GM12878 (cell line): ENCODE measurements around the gene SUGP2. TPM values are rescaled to one million over a fixed set of nuclear protein-coding genes. Genes with fewer than 3 reads are reported as not detected.

Experiments used
- ATAC-seq: fragments of 200-7000 bp; cut with Tn5 transposase; 3 replicates; pipeline ENCODE4 v1.9.1; 2020; ENCODE audit warnings: mild to moderate bottlenecking, moderate library complexity
- BruUV-seq: library from RNA; stranded (reverse); fragments of 400-500 nt; replicated peaks from 2 replicates; lab custom pipeline; 2021; lab: Mats Ljungman, UMichigan
- CTCF ChIA-PET: fragments of 300-600 bp; sonication (Branson Sonifier 250); formaldehyde crosslinking; extraction: SDS; loops from one replicate; lab custom pipeline; 2021; ENCODE audit warnings: inconsistent platforms; lab: Yijun Ruan, JAX
- POLR2A ChIA-PET: fragments of 350-600 bp; formaldehyde crosslinking; extraction: SDS; loops from one replicate; lab custom pipeline; 2021; ENCODE audit warnings: inconsistent platforms; lab: Charles Lee
- RAD21 ChIA-PET: fragments of 300-600 bp; sonication (Branson Sonifier 250); formaldehyde crosslinking; loops from one replicate; lab custom pipeline; 2023; ENCODE audit warnings: antibody characterized with exemption; ENCODE audit not compliant: unreplicated experiment; lab: Charles Lee
- SMC1A ChIA-PET: fragments of 300-600 bp; sonication (Branson Sonifier 250); formaldehyde crosslinking; loops from one replicate; lab custom pipeline; 2023; ENCODE audit not compliant: unreplicated experiment, uncharacterized antibody; lab: Charles Lee
- DNase-seq: peaks from one replicate; pipeline ENCODE4 v3.0.0-alpha.2; 2011; ENCODE audit warnings: low read depth, low spot score
- FAIRE-seq: peaks from 3 replicates; lab custom pipeline; 2011; peaks lifted over from hg19 to GRCh38; lab: Jason Lieb, UNC
- H2AFZ ChIP-seq: 2 replicates; pipeline ENCODE4 v1.6.0; 2011; ENCODE audit warnings: low read depth, low read length, control low read depth; ENCODE audit not compliant: control insufficient read depth
- H3K27ac ChIP-seq: 2 replicates; pipeline ENCODE4 v1.5.1; 2011; ENCODE audit warnings: control low read depth; ENCODE audit not compliant: control insufficient read depth, insufficient read depth
- H3K27me3 ChIP-seq, 2 experiments: replicated peaks in 1 of 2; 2 replicates each; pipeline versions ENCODE4 v1.6.0 to v1.6.1; 2011; ENCODE audit warnings: low read length in 1 of 2; ENCODE audit not compliant: control insufficient read depth in 2 of 2, insufficient read depth in 2 of 2
- H3K36me3 ChIP-seq, 2 experiments: 2 replicates each; pipeline ENCODE4 v1.5.1; 2011; ENCODE audit warnings: low read length in 1 of 2; ENCODE audit not compliant: control insufficient read depth in 2 of 2, insufficient read depth in 2 of 2
- H3K4me1 ChIP-seq: 2 replicates; pipeline ENCODE4 v1.6.1; 2011; ENCODE audit warnings: mild to moderate bottlenecking, low read length, moderate library complexity, mixed read lengths; ENCODE audit not compliant: control insufficient read depth, insufficient read depth
- H3K4me2 ChIP-seq: 2 replicates; pipeline ENCODE4 v1.6.0; 2011; ENCODE audit warnings: control low read depth; ENCODE audit not compliant: control insufficient read depth, insufficient read depth
- H3K4me3 ChIP-seq: fragments of 200-600 bp; sonication (generic); 2 replicates; pipeline ENCODE4 v1.5.1; 2016
- H3K79me2 ChIP-seq: 2 replicates; pipeline ENCODE4 v1.6.0; 2011; ENCODE audit warnings: low read length; ENCODE audit not compliant: control insufficient read depth, insufficient read depth
- H3K9ac ChIP-seq: 2 replicates; pipeline ENCODE4 v1.8.0; 2011; ENCODE audit warnings: low read length, control low read depth, mixed read lengths; ENCODE audit not compliant: control insufficient read depth, insufficient read depth
- H3K9me3 ChIP-seq: replicated peaks from 3 replicates; pipeline ENCODE4 v1.5.1; 2011; ENCODE audit warnings: mild to moderate bottlenecking, low read length; ENCODE audit not compliant: control insufficient read depth, insufficient read depth
- H4K20me1 ChIP-seq: 2 replicates; pipeline ENCODE4 v1.6.0; 2011; ENCODE audit not compliant: control insufficient read depth, insufficient read depth
- BACH1 ChIP-seq: fragments of 450-650 bp; IDR thresholded peaks from 2 replicates; pipeline ENCODE4 v1.6.1; 2017; ENCODE audit warnings: mild to moderate bottlenecking, borderline replicate concordance
- EGR1 ChIP-seq, 2 experiments: IDR thresholded peaks; 1 replicate in 1 of 2; 2 replicates in 1 of 2; pipeline ENCODE4 v1.6.1; 2011 to 2012; ENCODE audit warnings: low read depth in 2 of 2, low read length in 2 of 2, borderline replicate concordance in 1 of 2, mild to moderate bottlenecking in 1 of 2, moderate library complexity in 1 of 2
- ETV6 ChIP-seq, 2 experiments: fragments of 450-650 bp in 1 of 2; IDR thresholded peaks in 1 of 2; conservative IDR thresholded peaks in 1 of 2; 2 replicates each; pipeline ENCODE4 v1.6.1; 2014; ENCODE audit warnings: antibody characterized with exemption in 1 of 2, borderline replicate concordance in 1 of 2, low read depth in 1 of 2, mild to moderate bottlenecking in 1 of 2, moderate library complexity in 1 of 2
- HDGF ChIP-seq: fragments of 450-650 bp; IDR thresholded peaks from 2 replicates; pipeline ENCODE4 v1.6.1; 2016; ENCODE audit warnings: antibody characterized with exemption
- LARP7 ChIP-seq: fragments of 450-650 bp; IDR thresholded peaks from 2 replicates; pipeline ENCODE4 v1.6.1; 2017; ENCODE audit warnings: mild to moderate bottlenecking
- NRF1 ChIP-seq: conservative IDR thresholded peaks from 2 replicates; pipeline ENCODE4 v1.6.1; 2011; ENCODE audit warnings: mild to moderate bottlenecking, low read depth, low read length, improper control_type of control experiment
- POU2F2 ChIP-seq: IDR thresholded peaks from 3 replicates; pipeline ENCODE4 v1.6.1; 2011; ENCODE audit warnings: low read depth, mild to moderate bottlenecking, low read length, borderline replicate concordance
- WGBS: methylation state at CpG from one replicate; pipeline ENCODE4 v1.1.6; 2016; ENCODE audit warnings: low lambda C conversion rate; ENCODE audit not compliant: insufficient replicate concordance, insufficient coverage; ENCODE audit errors: missing lambda C conversion rate; 5-methylcytosine and 5-hydroxymethylcytosine counted together
- in situ Hi-C: fragments of 300-500 bp; cut with MboI; formaldehyde crosslinking; loops from 9 replicates; pipeline ENCODE4 v1.14.3; 2018; ENCODE audit warnings: mixed read lengths
- intact Hi-C: fragments of 100-400 bp; cut with micrococcal nuclease; formaldehyde crosslinking; loops from one replicate; pipeline ENCODE4 v1.14.2; 2022; ENCODE audit not compliant: unreplicated experiment
- polyA plus RNA-seq, 11 experiments: library from polyadenylated mRNA; depleted of rRNA in 4 of 11; unstranded in 6 of 11; stranded (reverse) in 5 of 11; fragments of >200 nt; fragmentation: Nextera tagmentation in 4 of 11; fragmentation: Illumina TruSeq in 1 of 11; extraction: Ambion mirVana in 4 of 11; extraction: Trizol in 1 of 11; gene quantifications; 1 replicate in 1 of 11; 2 replicates in 10 of 11; pipeline versions ENCODE4 v1.2.1 to v1.2.3, GENCODE V29; 2011 to 2016; ENCODE audit warnings: inconsistent platforms in 2 of 11, missing spikeins in 2 of 11, low read depth in 1 of 11
- total RNA-seq, 4 experiments: library from RNA; depleted of rRNA in 3 of 4; stranded (reverse); fragments of >200 nt in 3 of 4; fragmentation: Illumina TruSeq in 1 of 4; extraction: Trizol in 1 of 4; gene quantifications; 2 replicates each; pipeline versions ENCODE4 v1.2.1 to v1.2.3, GENCODE V29; 2013 to 2021
- TF ChIP-seq, protein P1 (sequence below): fragments of 450-650 bp; IDR thresholded peaks from 2 replicates; pipeline ENCODE4 v1.6.1; 2017; ENCODE audit warnings: borderline replicate concordance
- TF ChIP-seq, protein P2 (sequence below): IDR thresholded peaks from 2 replicates; pipeline ENCODE4 v1.6.1; 2012; ENCODE audit warnings: low read length, inconsistent platforms
- TF ChIP-seq, protein P3 (sequence below): fragments of 450-650 bp; conservative IDR thresholded peaks from 2 replicates; pipeline ENCODE4 v1.6.1; 2017; ENCODE audit warnings: mild to moderate bottlenecking, moderate library complexity

The SUGP2 gene
- total and polyA plus RNA-seq, 10 of the 15 experiments (the other 5 are each of a cell fraction or from before 2014, with no cell fraction given), result 15.0 to 120 (median 57.2) TPM

DNA sequence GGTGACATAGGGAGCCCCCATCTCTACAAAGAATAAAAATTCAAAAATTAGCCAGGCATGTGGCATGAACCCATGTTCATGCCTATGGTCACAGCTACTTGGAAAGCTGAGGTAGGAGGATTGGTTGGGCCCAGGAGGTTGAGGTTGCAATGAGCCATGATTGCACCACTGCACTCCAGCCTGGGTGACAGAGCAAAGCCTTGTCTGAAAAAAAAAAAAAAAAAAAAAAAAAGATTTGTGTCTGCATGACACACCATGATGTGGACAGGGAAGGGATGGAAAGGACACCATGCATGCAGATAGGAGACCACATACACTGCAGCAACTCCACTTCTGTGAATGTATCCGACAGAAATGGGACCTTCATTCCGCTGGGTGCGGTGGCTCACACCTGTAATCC lies 58.3 kb downstream of the SUGP2 start:
- TF ChIP-seq ETV6 (conservative IDR thresholded peaks at IDR 0.05 in 1 of 2, IDR thresholded peaks at IDR 0.05 in 1 of 2; ENCODE audit: borderline replicate concordance in 1 of 2, low read depth in 1 of 2) (no peak), HDGF (no peak), NRF1 (no peak), POU2F2 (no peak), LARP7 (no peak), EGR1 (IDR thresholded peaks at IDR 0.05; ENCODE audit: borderline replicate concordance in 1 of 2, low read depth in 2 of 2, low read length in 2 of 2) (no peak), BACH1 (no peak)
- TF ChIP-seq, protein P1, sequence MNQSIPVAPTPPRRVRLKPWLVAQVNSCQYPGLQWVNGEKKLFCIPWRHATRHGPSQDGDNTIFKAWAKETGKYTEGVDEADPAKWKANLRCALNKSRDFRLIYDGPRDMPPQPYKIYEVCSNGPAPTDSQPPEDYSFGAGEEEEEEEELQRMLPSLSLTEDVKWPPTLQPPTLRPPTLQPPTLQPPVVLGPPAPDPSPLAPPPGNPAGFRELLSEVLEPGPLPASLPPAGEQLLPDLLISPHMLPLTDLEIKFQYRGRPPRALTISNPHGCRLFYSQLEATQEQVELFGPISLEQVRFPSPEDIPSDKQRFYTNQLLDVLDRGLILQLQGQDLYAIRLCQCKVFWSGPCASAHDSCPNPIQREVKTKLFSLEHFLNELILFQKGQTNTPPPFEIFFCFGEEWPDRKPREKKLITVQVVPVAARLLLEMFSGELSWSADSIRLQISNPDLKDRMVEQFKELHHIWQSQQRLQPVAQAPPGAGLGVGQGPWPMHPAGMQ, result no peak
- TF ChIP-seq, protein P2, sequence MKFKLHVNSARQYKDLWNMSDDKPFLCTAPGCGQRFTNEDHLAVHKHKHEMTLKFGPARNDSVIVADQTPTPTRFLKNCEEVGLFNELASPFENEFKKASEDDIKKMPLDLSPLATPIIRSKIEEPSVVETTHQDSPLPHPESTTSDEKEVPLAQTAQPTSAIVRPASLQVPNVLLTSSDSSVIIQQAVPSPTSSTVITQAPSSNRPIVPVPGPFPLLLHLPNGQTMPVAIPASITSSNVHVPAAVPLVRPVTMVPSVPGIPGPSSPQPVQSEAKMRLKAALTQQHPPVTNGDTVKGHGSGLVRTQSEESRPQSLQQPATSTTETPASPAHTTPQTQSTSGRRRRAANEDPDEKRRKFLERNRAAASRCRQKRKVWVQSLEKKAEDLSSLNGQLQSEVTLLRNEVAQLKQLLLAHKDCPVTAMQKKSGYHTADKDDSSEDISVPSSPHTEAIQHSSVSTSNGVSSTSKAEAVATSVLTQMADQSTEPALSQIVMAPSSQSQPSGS, result no peak
- TF ChIP-seq, protein P3, sequence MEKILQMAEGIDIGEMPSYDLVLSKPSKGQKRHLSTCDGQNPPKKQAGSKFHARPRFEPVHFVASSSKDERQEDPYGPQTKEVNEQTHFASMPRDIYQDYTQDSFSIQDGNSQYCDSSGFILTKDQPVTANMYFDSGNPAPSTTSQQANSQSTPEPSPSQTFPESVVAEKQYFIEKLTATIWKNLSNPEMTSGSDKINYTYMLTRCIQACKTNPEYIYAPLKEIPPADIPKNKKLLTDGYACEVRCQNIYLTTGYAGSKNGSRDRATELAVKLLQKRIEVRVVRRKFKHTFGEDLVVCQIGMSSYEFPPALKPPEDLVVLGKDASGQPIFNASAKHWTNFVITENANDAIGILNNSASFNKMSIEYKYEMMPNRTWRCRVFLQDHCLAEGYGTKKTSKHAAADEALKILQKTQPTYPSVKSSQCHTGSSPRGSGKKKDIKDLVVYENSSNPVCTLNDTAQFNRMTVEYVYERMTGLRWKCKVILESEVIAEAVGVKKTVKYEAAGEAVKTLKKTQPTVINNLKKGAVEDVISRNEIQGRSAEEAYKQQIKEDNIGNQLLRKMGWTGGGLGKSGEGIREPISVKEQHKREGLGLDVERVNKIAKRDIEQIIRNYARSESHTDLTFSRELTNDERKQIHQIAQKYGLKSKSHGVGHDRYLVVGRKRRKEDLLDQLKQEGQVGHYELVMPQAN, result no peak
- Histone ChIP-seq H3K4me2 (no peak overlapping the region), H2AFZ (no peak overlapping the region), H3K9ac (no peak overlapping the region), H3K4me3 (no peak overlapping the region), H3K27ac (no peak overlapping the region), H4K20me1 (no peaks in the 10 kb centered on the region), H3K9me3 (no peaks in the 10 kb centered on the region), H3K36me3 (no peaks in the 10 kb centered on the region), H3K4me1 (no peaks in the 10 kb centered on the region), H3K79me2 (no peaks in the 10 kb centered on the region), H3K27me3 (no peaks in the 10 kb centered on the region)
- CTCF ChIA-PET, result no interaction called here
- ATAC-seq (no peak), DNase-seq (no peak), FAIRE-seq (no peak)
- in situ Hi-C loops (no loop called here), intact Hi-C loops (no loop called here)
- no TSS peak for BruUV-seq
- RAD21 ChIA-PET, result no interaction called here
- 92% methylated on average over 3 of the region's 3 CpGs for WGBS
- POLR2A ChIA-PET, result interaction anchor here (0.7 kb wide), 2 partner anchors 93 to 142 kb away, joined by 3 read pairs; no protein-coding TSS in a partner anchor
- SMC1A ChIA-PET, result no interaction called here
